GM21526 (cell line): ENCODE results near the gene KRT13.

ENCODE experiments used
- ATAC-seq: cut with Tn5 transposase; IDR thresholded peaks from one replicate; pipeline ENCODE4 v1.9.1; 2021; ENCODE audit warnings: moderate library complexity; ENCODE audit not compliant: unreplicated experiment, low FRiP score

Gene KRT13

DNA sequence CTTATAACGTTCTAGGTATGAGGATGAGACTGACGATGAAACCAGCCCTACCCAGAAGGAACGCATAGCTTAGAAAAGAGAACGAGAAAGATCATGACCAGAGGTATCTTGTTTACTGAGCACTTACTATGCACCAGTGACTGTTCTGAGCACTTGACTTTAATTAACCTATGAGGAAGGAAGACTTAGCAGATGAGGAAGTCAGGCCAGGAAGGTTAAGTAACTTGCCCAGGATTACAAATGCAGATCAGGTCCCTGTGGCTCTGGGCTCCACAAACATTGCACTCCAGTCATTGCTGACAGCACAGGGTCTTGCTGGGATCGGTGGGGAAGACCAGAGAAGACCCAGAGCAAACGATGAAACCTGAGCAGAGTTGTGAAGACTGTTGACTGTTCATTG is 7.1 kb downstream of the KRT13 start:
- ATAC-seq: no peak

GRCh38 chr17:41496803-41497484 is 8.5 kb downstream of the KRT13 start:
- ATAC-seq: no peak

DNA sequence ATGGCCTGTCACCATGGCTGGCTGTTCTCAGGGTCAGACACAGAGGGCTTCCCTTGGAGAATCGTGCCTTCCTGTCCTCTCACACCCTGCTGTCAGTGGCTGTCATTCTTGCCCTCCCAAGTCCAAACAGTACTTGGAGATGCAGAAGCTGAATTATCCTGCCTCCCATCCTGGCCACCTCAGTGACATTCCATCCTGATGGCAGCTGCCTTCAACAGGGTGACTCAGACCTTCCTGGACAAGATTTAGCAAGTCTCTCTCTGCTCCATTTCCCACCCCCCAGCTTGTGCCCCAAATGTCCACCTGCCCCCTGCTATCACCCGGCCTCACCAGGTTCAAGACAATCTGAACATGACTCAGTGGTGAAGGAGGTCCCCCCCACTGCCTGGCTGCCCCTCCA is 10.9 kb downstream of the KRT13 start:
- no peak for ATAC-seq

DNA sequence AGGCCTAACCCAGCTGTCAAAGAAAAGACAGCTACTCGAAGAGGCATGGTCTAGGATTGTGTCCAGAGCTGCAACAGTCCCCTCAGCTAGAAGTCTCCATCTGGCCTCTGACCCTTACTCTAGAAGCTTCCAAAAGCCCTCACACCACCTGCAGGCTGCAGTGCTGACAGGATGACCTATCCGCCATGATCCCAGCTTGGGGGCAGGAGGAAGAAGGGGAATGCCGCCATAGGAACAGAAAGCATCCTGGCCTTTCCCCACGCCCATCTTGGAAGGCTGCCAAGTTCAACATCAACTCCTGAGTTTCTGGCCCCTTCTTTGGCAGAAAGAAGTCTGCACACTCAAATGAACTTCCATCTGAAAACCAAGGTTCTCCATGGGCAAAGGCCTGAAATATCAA is 12.6 kb downstream of the KRT13 start:
- no peak for ATAC-seq

- ATAC-seq: no peak
These were observed 13.1 kb downstream of the KRT13 start for GRCh38 chr17:41492351-41492750.

GRCh38 chr17:41491476-41491875 is 13.9 kb downstream of the KRT13 start:
- ATAC-seq: no peak

GRCh38 chr17:41490000-41490990 is 15.1 kb downstream of the KRT13 start:
- ATAC-seq: no peak

GRCh38 chr17:41489531-41489930 is 15.9 kb downstream of the KRT13 start, which contains the start of gene KRT36:
Gene KRT36, minus strand, starts transcription at chr17:41489910. Its CDS starts 46 bp downstream, at chr17:41489864.
- no peak for ATAC-seq

- no peak for ATAC-seq
These were observed 18.4 kb downstream of the KRT13 start for GRCh38 chr17:41486809-41487530.

DNA sequence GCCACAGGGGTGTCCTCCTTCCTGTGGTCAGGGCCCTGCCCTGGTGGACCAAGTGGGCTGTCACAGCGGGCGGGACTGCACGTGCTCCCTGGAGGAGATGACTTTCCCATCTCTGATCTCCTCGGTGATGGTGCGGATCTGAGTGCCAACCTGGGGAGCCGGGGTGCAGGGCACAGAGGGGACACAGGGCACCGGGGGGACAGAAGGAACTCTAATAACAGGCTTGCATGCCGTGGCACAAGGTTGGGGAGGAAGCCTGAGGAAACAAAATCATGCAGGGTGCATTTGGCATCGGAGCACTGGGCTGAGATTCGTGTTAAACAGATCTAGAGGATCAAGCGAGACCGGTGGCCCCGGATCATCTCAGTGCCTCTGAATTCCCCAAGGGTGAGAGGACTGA is 19.1 kb downstream of the KRT13 start:
- no peak for ATAC-seq

GRCh38 chr17:41484920-41485904 is 20.2 kb downstream of the KRT13 start:
- no peak for ATAC-seq

GRCh38 chr17:41483991-41484826 is 21.2 kb downstream of the KRT13 start:
- no peak for ATAC-seq

- no peak for ATAC-seq
These were observed 21.9 kb downstream of the KRT13 start for GRCh38 chr17:41483531-41483930.

GRCh38 chr17:41481036-41481435 is 24.4 kb downstream of the KRT13 start, which contains the start of gene KRT35:
Gene KRT35, minus strand, starts transcription at chr17:41481151. Its CDS starts 54 bp downstream, at chr17:41481097.
- ATAC-seq: no peak

DNA sequence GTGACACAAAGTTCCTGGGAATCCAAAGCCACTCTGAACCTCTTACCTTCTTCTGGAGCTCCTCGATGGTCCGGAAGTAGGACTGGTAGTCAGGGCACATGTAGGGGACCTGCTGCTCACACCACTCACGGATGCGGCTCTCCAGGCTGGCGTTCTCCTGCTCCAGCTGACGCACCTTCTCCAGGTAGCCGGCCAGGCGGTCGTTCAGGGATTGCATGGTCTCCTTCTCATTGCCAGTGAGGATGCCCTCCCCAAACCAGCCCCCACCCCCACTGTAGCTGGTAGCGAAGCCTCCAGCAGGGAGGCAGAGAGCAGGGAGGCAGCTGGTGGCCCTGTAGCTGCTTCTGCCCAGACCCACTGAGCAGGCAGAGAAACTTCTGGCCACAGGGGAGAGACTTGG is 24.8 kb downstream of the KRT13 start:
- no peak for ATAC-seq

DNA sequence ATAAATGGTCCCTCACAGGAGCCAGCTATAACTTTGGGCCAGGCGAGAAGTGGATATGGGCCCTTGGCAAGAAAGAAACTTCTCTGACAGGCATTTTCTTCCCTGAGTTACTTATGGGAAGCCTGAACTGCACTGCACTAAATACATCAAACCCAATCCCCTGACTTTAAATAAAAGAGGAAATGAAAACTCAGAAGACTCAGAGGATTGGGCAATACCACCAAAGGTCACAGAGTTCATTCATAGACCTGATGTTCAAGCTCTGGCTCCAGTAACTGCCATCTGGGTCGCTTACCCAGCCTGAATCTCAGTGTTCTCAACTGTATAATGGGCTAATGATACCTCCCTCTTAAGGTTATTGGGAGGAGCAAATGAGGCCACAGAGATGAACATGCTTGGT is 25.3 kb downstream of the KRT13 start:
- no peak for ATAC-seq

DNA sequence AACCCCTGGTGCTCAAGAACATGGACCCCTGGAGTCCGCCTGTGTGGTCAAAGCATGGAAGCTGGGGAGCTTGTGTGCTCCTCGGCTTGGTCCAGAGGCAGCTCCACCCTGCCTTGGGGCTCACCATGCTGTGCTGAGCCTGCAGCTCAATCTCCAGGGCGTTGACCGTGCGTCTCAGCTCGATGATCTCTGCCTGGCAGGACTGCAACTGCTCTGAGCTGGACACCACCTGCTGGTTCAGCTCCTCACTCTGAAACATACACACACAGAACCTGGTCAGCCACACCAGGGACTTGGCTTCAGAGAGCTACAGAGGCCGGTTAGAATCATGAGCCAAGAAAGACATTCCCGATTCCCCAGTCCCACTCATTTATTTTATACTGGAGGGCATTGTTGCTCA is 27.2 kb downstream of the KRT13 start:
- no peak for ATAC-seq

- ATAC-seq: no peak
These were observed 28.3 kb downstream of the KRT13 start for GRCh38 chr17:41476866-41477815.
